GM12891 (cell line): ENCODE results near the gene CCSER2.
A peak's percentile ranks its signal among the peaks of the same experiment; 100 is the strongest.

Source experiments
- DNase-seq: peaks from one replicate; pipeline ENCODE4 v3.0.0; 2011; ENCODE audit warnings: low spot score; ENCODE audit not compliant: insufficient read length
- FAIRE-seq: peaks from 2 replicates; lab custom pipeline; 2011; peaks lifted over from hg19 to GRCh38; lab: Jason Lieb, UNC
- PAX5 ChIP-seq: IDR thresholded peaks from 2 replicates; pipeline ENCODE4 v1.6.1; 2011; ENCODE audit warnings: low read length, moderate library complexity, mild to moderate bottlenecking; ENCODE audit not compliant: insufficient read depth, severe bottlenecking
- POLR2A ChIP-seq: IDR thresholded peaks from 2 replicates; pipeline ENCODE4 v1.6.1; 2011; ENCODE audit warnings: low read depth, low read length, control low read depth
- POLR2AphosphoS5 ChIP-seq: IDR thresholded peaks from 2 replicates; pipeline ENCODE4 v1.6.1; 2011; ENCODE audit warnings: low read depth, low read length, control low read depth
- POU2F2 ChIP-seq: IDR thresholded peaks from 2 replicates; pipeline ENCODE4 v1.6.1; 2011; ENCODE audit warnings: low read depth, mild to moderate bottlenecking, control low read depth, low read length, moderate library complexity
- SPI1 ChIP-seq: IDR thresholded peaks from 2 replicates; pipeline ENCODE4 v1.6.1; 2011; ENCODE audit warnings: low read depth, low read length, control low read depth
- TAF1 ChIP-seq: IDR thresholded peaks from 2 replicates; pipeline ENCODE4 v1.6.1; 2011; ENCODE audit warnings: low read depth, low read length, control low read depth

The CCSER2 gene

DNA sequence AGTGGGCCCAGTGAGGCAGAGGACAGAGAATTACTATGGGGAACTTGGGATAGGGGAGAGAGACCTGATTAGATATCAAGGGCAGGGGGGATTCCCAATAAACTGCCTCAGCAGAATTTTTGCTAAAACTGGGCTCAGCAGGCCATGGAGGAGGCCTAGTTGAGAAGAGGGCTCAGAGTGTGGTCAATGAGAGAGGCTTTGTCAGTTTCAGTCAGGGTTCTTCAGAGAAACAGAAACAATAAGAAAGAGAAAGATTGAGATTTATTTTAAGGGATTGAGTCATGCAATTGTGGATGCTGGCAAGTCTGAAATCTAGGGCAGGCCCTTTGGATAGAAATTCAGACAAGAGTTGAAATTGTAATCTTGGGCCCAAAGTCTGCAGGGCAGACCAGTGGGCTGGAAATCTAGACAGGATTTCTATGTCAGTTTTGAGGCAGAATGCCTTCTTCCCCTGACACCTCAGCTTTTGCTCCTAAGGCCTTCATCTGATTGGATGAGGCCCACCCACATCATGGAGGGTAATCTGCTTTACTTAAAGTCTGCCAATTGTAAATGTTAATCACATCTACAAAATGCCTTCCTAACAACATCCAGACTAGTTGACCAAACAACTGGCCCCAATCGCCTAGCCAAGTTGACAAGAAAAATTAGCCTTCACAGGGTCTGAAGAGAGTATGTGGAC is 33.5 kb upstream of the CCSER2 start:
- DNase-seq (no peak), FAIRE-seq (peak; percentile 35)
- no peak for TF ChIP-seq POLR2AphosphoS5
- TF ChIP-seq POU2F2, result no peak
- no peak for TF ChIP-seq TAF1
- TF ChIP-seq SPI1, result no peak
- TF ChIP-seq PAX5, result no peak
- TF ChIP-seq POLR2A, result no peak

DNA sequence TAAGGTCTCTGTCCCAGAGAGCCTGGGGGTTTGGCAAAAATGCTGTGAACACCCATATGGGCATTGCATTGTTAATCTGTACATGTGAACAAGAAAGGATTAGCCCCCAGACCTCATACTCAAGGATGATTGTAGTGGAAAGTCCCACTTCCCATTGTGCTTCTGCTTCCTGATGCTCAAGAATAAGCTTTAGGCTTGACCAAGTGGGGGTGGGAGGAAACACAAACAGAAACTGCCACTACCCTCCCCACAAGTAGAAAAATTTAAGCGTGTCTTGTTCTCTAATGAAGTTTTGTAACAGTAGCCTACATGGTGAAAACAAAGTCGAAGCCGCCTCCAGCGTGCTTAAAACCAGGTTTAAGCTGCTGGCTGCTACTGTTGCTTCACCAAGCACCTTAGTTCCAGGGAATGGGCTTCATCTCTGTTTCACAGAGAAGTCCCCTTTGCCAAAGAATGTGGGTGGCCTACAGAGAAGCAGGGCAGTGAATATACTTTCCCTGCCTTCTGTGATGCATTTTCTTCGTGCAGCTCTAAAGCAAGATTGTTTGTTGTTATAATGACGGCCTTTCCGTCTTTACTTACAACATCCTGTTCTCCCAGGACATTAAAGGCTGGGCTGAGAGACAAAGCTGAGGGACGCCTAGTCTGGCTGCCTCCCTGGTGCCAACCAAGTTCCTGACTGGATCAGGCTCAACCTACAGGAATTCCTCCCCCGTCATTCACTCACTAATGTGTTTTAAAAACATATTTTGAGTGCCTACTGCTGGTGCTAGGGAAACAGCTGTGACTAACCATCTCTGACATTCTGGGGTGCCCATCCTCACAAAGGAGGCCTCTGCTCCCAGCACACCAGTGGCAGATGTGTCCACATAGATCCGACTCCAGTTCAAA is 32.1 kb upstream of the CCSER2 start:
- DNase-seq (no peak), FAIRE-seq (no peak)
- TF ChIP-seq POLR2A (no peak), SPI1 (peak; percentile 6; the same call in 1 of the 2 replicates)

DNA sequence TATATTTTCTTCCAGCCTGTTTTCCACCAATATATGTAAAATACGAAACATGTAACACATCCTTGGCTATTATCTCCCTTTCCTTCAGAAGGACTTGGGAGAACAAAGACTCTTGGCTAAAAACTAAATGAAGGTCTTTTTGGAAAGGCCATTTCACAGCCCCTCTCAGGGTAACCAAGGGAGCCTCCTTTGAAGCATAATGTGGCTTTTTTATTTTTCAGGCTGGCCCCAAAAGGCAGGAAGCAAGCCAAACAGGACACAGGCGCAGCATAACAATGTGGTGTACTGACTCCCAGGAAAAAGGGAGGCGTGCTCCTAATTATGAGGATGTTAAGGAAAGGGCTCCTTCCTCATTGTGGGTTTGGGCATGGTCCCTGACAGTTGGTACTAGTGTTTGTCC is 30.3 kb upstream of the CCSER2 start:
- TF ChIP-seq POLR2AphosphoS5, result no peak
- TF ChIP-seq POU2F2, result no peak
- no peak for TF ChIP-seq PAX5
- no peak for TF ChIP-seq POLR2A
- TF ChIP-seq SPI1, result no peak
- no peak for TF ChIP-seq TAF1
- no peak for FAIRE-seq
- no peak for DNase-seq

DNA sequence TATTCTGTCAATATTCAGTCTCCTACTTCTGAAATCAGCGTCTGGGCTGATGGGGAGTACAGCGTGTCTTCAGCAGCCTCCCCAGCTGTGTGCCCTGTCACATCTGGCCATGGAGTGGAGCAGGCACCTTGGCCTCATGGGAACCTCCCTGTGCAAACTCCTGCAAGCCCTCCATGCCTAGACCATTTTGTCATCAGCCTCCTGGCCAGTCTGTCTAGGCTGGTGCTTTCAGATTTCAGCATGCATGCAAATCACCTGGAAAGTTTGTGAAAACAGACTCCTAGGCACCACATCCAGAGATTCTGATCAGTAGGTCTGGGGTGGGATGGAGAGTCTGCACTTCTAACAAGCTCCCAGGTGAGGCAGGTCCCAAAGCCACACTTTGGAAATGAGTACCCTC is 26.2 kb upstream of the CCSER2 start:
- FAIRE-seq (no peak), DNase-seq (no peak)
- no peak for TF ChIP-seq SPI1

DNA sequence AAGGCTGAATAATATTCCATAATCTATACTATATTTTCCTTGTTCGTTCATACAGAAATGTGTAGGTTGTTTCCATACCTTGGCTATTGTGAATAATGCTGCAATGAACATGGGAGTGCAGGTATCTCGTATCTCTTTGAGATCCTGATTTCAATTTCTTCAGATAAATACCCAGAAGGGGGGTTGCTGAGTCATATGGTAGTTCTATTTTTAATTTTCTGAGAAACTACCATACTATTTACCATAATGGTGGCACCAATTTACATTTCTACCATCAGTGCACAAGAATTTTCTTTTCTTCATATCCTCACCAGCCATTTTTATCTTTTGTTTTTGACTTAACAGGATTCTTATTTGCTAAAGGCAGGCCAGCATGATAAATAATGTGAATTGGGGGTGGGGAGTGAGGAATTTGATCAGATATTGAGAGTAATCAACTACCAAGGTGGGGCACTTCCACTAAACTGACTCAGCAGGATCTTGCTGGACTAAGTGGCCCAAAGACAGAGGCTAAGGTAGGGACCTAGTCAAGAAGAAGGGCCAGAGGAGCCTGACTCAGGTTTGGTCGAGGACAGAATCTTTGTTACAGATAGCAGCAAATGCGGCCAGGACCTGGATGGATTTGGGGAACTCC is 21.5 kb upstream of the CCSER2 start:
- TF ChIP-seq POLR2AphosphoS5, result no peak
- TF ChIP-seq POLR2A, result no peak
- no peak for DNase-seq
- FAIRE-seq, result no peak

DNA sequence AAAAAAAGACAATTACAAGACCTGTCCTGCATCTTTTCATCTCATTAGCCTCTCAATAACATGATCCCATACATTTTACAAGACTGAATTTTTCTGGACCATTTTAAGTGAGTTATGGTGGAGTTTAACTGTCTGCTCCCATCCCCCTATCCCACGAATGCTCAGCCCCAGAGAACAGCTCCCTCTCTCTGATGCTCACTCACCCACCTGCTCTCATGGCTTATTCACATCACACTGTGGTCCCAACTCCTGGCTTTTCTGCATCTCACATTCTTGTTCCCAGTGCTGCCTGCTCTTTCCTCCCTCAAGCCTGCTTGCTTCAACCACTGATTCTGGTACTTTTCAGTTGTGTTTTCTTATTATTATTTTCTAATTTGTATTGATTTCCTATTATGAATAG is 20.4 kb upstream of the CCSER2 start:
- DNase-seq (no peak), FAIRE-seq (no peak)
- no peak for TF ChIP-seq POLR2A
- no peak for TF ChIP-seq PAX5
- TF ChIP-seq TAF1, result no peak
- TF ChIP-seq SPI1, result no peak
- TF ChIP-seq POU2F2, result no peak
- no peak for TF ChIP-seq POLR2AphosphoS5

DNA sequence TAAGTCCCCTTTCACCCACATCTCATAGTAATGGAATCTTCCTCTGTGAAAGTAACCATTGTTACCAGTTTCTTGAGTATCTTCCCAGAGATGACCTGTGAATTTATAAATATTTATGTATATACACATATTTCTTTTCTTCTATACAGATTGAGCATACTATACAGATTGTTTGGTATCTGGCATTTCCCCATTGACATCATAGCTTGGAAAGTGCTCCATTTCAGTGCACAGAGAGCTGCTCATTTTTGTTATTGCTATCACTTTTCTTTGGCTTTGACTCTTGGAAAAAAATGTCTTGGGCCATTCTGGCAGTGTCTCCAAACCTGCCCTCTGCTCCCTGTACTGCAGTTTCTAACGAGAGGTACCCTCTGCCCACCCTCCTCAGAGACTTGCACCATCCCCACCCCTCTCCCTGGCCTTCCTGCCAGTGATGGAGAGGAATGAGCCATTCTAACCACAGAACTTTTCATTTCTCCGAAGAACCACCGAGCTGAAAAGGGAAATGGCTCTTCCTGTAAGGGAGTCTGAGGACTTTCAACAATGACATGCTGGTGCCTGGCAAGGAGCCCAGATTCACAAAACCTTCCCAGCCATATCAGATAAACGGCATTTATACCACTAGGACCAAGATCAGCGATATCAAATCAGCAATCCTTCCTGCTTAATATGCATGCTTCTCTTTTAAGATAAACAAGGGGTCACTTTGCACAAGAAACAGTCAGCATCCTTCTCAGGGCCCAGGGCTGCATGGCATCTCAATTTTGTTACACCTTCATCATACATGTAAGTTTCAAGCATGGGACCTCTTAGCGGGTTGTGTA is 19.7 kb upstream of the CCSER2 start:
- TF ChIP-seq POLR2AphosphoS5, result no peak
- TF ChIP-seq SPI1, result peak; percentile 86
- peak; percentile 35 for FAIRE-seq

DNA sequence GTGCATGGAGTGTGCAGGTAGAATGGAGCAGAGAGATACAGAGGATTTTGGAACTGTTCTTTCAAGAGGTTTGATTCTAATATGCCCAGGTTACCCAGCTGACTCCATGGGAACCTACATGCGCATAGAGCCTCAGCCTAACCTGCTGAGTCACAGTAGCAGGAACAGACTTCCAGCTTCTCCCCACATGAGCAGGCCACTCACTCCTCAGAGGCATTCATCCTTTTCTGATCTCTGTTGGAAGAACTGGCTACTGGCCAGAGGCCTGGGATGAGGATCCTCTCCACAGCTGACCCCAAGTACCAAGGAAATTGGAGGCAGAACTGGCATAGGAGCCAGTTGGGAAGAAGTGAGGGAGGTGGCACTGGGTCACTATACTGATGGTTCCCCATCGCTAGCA is 17.9 kb upstream of the CCSER2 start:
- DNase-seq (no peak), FAIRE-seq (no peak)

More for the DNA sequence above, 19.7 kb upstream of the CCSER2 start:
- no peak for DNase-seq

DNA sequence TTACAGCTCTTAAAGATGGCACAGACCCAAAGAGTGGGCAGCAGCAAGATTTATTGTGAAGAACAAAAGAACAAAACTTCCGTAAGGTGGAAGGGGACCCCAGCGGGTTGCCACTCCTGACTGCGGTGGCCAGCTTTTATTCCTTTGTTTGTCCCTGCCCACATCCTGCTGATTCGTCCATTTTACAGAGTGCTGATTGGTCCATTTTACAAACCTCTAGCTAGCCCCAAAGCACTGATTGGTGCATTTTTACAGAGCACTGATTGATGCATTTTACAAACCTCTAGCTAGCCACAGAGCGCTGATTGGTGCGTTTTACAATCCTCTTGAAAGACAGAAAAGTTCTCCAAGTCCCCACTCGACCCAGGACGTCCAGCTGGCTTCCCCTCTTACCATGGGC is 16.8 kb upstream of the CCSER2 start:
- DNase-seq (no peak), FAIRE-seq (no peak)
- no peak for TF ChIP-seq TAF1
- no peak for TF ChIP-seq SPI1
- no peak for TF ChIP-seq PAX5
- no peak for TF ChIP-seq POU2F2
- no peak for TF ChIP-seq POLR2A
- no peak for TF ChIP-seq POLR2AphosphoS5

More for the DNA sequence above, 17.9 kb upstream of the CCSER2 start:
- TF ChIP-seq POLR2A, result no peak
- no peak for TF ChIP-seq POU2F2
- no peak for TF ChIP-seq TAF1
